SU-DHL-6 (cell line): Measurements from ENCODE around the gene ASTN2.

Experiments
- H2AFZ ChIP-seq: fragments of 200-600 bp; sonication (generic); 2 replicates; pipeline ENCODE4 v1.6.1; 2014; ENCODE audit warnings: low read depth, mild to moderate bottlenecking, moderate library complexity, mixed read lengths, antibody characterized with exemption, low read length; ENCODE audit not compliant: severe bottlenecking
- H3F3A ChIP-seq: fragments of 200-600 bp; shearing (Covaris generic); 2 replicates; pipeline ENCODE4 v1.6.0; 2016; ENCODE audit warnings: antibody characterized with exemption, mild to moderate bottlenecking; ENCODE audit not compliant: insufficient read depth
- H3K27ac ChIP-seq: fragments of 200-600 bp; sonication (generic); 2 replicates; pipeline ENCODE4 v1.5.1; 2016; ENCODE audit warnings: low read depth, mild to moderate bottlenecking, low read length, moderate library complexity, mixed read lengths
- H3K27me3 ChIP-seq: fragments of 200-600 bp; sonication (generic), shearing (Covaris generic); 2 replicates; pipeline ENCODE4 v1.6.0; 2014; ENCODE audit warnings: mild to moderate bottlenecking, low read length
- H3K36me3 ChIP-seq: fragments of 200-600 bp; sonication (generic); 2 replicates; pipeline ENCODE4 v1.6.1; 2014; ENCODE audit warnings: mild to moderate bottlenecking, low read length, mixed read lengths
- H3K4me2 ChIP-seq: fragments of 300-600, 200-600 bp; shearing (Covaris generic), sonication (generic); 2 replicates; pipeline ENCODE4 v1.6.0; 2014; ENCODE audit warnings: low read length, low read depth, mild to moderate bottlenecking; ENCODE audit not compliant: poor library complexity, severe bottlenecking
- H3K4me3 ChIP-seq: fragments of 200-600 bp; sonication (generic); 2 replicates; pipeline ENCODE4 v1.5.1; 2014; ENCODE audit warnings: antibody characterized with exemption, low read length, mild to moderate bottlenecking, mixed read lengths; ENCODE audit not compliant: insufficient read depth, poor library complexity, severe bottlenecking
- H3K79me2 ChIP-seq: fragments of 200-600 bp; sonication (generic); 2 replicates; pipeline ENCODE4 v1.6.1; 2014; ENCODE audit warnings: mild to moderate bottlenecking, low read length, moderate library complexity; ENCODE audit not compliant: insufficient read depth
- H3K9ac ChIP-seq: fragments of 200-600 bp; sonication (generic); 2 replicates; pipeline ENCODE4 v1.7.0; 2014; ENCODE audit warnings: mild to moderate bottlenecking, low read length
- H3K9me2 ChIP-seq: fragments of 200-600 bp; sonication (generic); replicated peaks from 2 replicates; pipeline ENCODE4 v1.6.1; 2014; ENCODE audit warnings: low read length; ENCODE audit not compliant: insufficient read depth
- H3K9me3 ChIP-seq: fragments of 200-600 bp; sonication (generic); 2 replicates; pipeline ENCODE4 v1.6.1; 2014; ENCODE audit warnings: low read length, mixed read lengths; ENCODE audit not compliant: insufficient read depth
- H4K20me1 ChIP-seq: fragments of 200-600 bp; sonication (generic); 2 replicates; pipeline ENCODE4 v1.6.1; 2014; ENCODE audit warnings: low read depth, mild to moderate bottlenecking, antibody characterized with exemption, low read length, moderate library complexity, mixed read lengths
- EZH2phosphoT487 ChIP-seq: fragments of 200-600 bp; sonication (generic), shearing (Covaris generic); conservative IDR thresholded peaks from 2 replicates; pipeline ENCODE4 v1.6.1; 2018; ENCODE audit warnings: mild to moderate bottlenecking, antibody characterized with exemption, low read length, moderate library complexity, mixed read lengths
- TF ChIP-seq, protein P1 (sequence below): fragments of 200-600 bp; sonication (generic); IDR thresholded peaks from one replicate; pipeline ENCODE4 v1.5.1; 2017; ENCODE audit warnings: antibody characterized with exemption, mild to moderate bottlenecking, low read length, moderate library complexity; ENCODE audit not compliant: insufficient read depth, poor library complexity, severe bottlenecking

ASTN2 gene

DNA sequence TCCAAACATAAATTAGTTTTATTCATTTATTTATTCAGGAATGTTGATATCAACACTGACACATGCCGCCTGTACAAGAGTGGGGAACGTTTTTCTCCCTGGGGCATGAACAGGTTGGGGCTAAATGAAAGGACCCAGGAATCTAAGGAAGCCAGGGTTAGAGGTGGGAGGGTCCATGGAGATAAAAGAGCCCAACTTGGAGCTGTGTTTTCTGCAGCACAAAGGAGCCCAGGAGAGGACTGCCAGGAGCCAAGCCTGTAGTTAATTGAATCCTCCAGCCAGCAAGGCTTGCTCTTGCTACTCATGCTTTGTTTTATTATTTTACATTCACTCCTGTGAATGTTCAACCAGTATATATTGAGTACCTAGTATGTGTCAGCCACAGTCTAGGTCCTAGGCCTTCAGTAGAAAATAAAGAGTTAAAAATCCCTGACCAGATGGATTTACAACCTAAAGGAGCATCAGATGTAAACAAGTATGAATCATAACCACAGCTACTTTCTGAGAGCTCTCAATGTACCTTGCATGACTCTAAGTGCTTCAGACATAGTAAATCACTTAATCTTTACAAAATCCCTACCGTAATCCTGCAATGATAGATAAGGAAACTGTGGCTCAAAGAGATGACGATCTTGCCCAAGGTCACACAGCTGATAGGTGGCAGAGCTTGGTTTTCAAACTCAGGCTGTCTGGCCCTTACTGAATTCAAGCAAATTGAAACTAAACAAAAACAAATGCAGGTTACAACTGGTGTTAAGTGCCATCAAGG lies 69.8 kb downstream of the ASTN2 start:
- H4K20me1 ChIP-seq = no peaks in the 10 kb centered on the region
- H3K9me2 ChIP-seq = no peaks in the 10 kb centered on the region
- no peak overlapping the region for H2AFZ ChIP-seq
- H3K9ac ChIP-seq = no peak overlapping the region
- no peaks in the 10 kb centered on the region for H3K9me3 ChIP-seq
- H3K79me2 ChIP-seq = no peaks in the 10 kb centered on the region
- no peak overlapping the region for H3K27ac ChIP-seq
- no peak overlapping the region for H3K4me3 ChIP-seq
- H3K4me2 ChIP-seq = no peak overlapping the region
- H3F3A ChIP-seq = no peaks in the 10 kb centered on the region
- no peaks in the 10 kb centered on the region for H3K36me3 ChIP-seq
- H3K27me3 ChIP-seq = no peaks in the 10 kb centered on the region
- TF ChIP-seq EZH2phosphoT487 = no peak
- TF ChIP-seq, protein P1, sequence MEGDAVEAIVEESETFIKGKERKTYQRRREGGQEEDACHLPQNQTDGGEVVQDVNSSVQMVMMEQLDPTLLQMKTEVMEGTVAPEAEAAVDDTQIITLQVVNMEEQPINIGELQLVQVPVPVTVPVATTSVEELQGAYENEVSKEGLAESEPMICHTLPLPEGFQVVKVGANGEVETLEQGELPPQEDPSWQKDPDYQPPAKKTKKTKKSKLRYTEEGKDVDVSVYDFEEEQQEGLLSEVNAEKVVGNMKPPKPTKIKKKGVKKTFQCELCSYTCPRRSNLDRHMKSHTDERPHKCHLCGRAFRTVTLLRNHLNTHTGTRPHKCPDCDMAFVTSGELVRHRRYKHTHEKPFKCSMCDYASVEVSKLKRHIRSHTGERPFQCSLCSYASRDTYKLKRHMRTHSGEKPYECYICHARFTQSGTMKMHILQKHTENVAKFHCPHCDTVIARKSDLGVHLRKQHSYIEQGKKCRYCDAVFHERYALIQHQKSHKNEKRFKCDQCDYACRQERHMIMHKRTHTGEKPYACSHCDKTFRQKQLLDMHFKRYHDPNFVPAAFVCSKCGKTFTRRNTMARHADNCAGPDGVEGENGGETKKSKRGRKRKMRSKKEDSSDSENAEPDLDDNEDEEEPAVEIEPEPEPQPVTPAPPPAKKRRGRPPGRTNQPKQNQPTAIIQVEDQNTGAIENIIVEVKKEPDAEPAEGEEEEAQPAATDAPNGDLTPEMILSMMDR = no peak

DNA sequence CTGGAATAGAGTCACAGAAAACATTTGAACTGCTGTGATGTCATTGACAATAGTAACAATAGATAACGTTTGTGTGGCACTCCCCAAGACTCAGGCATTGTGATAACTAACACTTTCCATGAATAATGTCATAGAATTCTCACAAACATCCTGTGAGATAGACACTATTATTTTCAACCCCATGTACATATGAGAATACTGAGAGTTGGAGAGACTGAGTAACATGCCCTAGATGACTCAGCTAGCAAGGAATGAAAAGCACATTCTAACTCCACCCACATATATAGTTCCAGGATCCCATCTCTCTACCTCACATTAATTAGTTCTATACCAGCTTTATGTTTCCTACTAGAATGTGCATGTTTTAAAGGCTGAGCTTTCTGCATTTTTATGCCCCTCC lies 71.4 kb downstream of the ASTN2 start:
- no peak for TF ChIP-seq EZH2phosphoT487
- TF ChIP-seq, protein P1 = no peak
- no peaks in the 10 kb centered on the region for H3K9me3 ChIP-seq

DNA sequence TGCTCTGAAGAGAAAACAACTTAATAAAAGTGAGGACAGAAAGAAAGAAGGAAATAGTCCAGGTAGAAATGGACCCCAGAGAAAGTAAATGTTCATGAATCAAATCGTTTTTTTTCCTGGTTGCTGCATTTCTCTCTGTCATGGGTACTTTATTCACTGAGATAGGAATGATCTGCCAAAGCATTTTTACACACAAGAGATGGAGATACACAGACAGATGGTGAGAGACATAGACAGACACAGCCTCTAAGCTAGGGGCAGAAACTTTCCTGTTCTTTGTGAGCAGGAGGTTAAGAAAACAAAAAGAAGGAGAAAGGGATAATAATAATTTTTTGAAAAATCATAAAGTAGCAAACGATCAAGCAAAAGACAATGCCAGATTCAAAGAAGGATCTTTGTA lies 73.7 kb downstream of the ASTN2 start:
- H3K9me3 ChIP-seq = no peaks in the 10 kb centered on the region; the same call in 1 of the 2 replicates
- TF ChIP-seq EZH2phosphoT487 = no peak
- TF ChIP-seq, protein P1 = no peak
- H3K79me2 ChIP-seq = no peaks in the 10 kb centered on the region
- no peaks in the 10 kb centered on the region for H3K27me3 ChIP-seq
- H3K4me3 ChIP-seq = no peak overlapping the region
- H4K20me1 ChIP-seq = no peaks in the 10 kb centered on the region
- no peak overlapping the region for H3K4me2 ChIP-seq
- H3K9me2 ChIP-seq = no peaks in the 10 kb centered on the region
- no peaks in the 10 kb centered on the region for H3K36me3 ChIP-seq
- no peak overlapping the region for H2AFZ ChIP-seq
- no peak overlapping the region for H3K27ac ChIP-seq
- no peak overlapping the region for H3K9ac ChIP-seq
- H3F3A ChIP-seq = no peaks in the 10 kb centered on the region

More for the DNA sequence above, 71.4 kb downstream of the ASTN2 start:
- no peak overlapping the region for H3K4me3 ChIP-seq
- no peaks in the 10 kb centered on the region for H3K79me2 ChIP-seq
- no peaks in the 10 kb centered on the region for H3K27me3 ChIP-seq
- no peaks in the 10 kb centered on the region for H3K9me2 ChIP-seq
- H3K27ac ChIP-seq = no peak overlapping the region
- H4K20me1 ChIP-seq = no peaks in the 10 kb centered on the region
- H3K36me3 ChIP-seq = no peaks in the 10 kb centered on the region
- no peaks in the 10 kb centered on the region for H3F3A ChIP-seq
- no peak overlapping the region for H2AFZ ChIP-seq
- H3K9ac ChIP-seq = no peak overlapping the region
- H3K4me2 ChIP-seq = no peak overlapping the region
